DMS 273 (cell line): ENCODE data around the gene DMAC2.
"Not testable (repeated sequence)": the region's sequence is repeated elsewhere in the genome, so short reads cannot be mapped to it uniquely, and the experiment has no call there.

ENCODE experiments used
- DNase-seq: peaks from one replicate; lab custom pipeline; 2025; ENCODE audit not compliant: unreplicated experiment; lab: John Stamatoyannopoulos, UW

DMAC2 gene

DNA sequence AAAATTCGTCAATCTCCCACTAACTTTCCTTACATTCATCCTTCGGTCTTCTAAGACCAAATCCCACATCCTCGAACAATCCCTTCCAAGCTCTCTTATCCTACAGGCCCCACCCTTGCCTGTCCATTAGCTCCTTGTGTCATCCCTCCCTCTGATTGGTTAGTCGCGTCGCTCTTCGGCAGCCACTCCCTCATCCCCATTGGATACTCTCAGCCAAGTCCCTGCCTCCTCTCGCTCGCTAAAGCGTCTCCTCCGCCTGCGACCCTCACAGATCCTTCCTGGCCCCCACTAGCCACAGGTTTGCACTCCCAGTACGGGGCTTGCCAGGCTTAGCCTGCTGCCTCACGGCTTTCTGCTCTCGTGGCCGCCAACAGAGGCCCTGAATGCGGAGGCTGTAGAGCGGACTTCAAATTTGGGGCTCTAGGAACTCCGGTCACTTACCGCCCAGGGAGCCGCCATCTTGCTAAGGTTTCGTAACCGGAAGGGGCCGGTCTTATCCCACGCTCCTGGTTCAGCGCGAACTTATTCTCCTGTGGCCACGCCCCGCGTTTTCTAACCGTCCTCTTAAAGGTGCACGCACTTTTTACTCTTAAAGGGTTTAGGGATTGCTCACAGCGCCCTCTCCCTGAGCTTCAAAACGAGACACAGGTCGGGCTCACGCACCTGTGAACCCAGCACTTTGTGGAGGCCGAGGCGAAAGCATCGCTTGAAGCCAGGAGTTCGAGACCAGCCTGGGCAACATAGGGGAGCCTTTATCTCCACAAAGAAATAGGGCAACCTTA is at the start of gene DMAC2:
Gene DMAC2 (minus strand): TSS at position 472 of the 782 bp plus-strand sequence. CDS start 13 bp downstream, at position 459.
- peak; percentile 99 for DNase-seq

DNA sequence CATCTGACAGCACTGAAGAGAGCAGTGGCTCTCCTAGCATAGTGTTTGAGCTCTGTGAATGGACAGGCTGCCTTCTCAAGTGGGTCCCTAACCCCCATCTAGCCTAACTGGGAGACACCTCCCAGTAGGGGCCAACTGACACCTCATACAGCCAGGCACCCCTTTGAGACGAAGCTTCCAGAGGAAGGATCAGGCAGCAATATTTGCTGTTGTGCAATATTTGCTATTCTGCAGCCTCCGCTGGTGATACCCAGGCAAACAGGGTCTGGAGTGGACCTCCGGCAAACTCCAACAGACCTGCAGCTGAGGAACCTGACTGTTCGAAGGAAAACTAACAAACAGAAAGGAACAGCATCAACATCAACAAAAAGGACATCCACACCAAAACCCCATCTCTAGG is 47.2 kb upstream of the DMAC2 start:
- DNase-seq = not testable (repeated sequence)

DNA sequence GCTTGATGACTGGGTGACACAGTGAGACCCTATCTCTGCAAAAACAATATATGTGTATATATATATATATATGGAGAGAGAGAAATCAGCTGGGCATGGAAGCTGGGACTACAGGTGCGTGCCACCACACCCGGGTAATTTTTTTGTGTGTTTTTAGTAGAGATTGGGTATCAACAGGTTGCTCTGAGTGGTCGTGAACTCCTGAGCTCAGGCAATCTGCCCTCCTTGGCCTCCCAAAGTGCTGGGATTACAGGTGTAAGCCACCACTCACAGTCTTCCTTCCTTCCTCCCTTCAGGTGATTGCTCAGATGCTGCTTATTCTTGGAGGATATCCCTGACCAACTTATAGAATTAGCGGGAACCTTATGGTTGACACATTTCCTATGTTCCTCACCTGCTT is 45.1 kb upstream of the DMAC2 start:
- no peak for DNase-seq

DNA sequence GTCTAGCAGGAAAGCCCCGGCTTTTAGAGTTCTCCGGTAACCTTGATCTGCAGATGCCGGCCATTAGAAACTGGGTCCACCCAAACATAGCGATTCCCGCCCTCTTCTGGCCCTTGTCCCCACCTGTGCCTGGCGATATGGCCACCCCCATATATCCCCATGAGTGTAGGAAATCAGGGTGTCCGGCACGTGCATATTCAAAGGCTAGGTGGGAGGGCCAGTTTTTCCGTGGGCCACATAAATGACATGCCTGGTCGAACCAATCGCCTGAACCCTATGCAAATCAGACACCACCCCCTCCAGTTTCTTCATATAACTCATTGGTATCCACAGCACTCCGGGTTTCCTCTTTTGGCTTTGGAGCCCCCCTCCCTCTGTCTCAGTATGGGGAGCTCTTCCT is 40.6 kb upstream of the DMAC2 start:
- no peak for DNase-seq

DNA sequence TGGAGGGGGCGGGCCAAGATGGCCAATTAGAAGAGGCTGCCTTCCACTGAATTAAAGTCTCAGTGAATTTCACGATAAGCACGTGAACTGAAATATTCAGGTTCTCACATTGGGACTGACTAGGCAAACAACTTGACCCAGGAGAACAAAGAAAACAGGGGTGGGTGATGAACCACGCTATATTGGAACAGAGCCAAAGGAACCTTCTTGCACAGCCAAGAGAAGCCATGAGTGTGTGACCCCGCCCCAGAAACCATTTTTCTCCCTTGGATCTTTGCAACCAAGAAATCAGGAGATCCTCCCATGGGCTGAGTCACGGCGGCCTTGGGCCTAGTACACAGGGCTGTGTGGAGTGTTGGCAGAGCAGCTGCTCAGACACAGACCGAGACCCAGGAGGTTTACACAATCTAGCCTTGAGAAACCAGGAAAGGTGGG is 40.1 kb upstream of the DMAC2 start:
- DNase-seq = no peak

DNA sequence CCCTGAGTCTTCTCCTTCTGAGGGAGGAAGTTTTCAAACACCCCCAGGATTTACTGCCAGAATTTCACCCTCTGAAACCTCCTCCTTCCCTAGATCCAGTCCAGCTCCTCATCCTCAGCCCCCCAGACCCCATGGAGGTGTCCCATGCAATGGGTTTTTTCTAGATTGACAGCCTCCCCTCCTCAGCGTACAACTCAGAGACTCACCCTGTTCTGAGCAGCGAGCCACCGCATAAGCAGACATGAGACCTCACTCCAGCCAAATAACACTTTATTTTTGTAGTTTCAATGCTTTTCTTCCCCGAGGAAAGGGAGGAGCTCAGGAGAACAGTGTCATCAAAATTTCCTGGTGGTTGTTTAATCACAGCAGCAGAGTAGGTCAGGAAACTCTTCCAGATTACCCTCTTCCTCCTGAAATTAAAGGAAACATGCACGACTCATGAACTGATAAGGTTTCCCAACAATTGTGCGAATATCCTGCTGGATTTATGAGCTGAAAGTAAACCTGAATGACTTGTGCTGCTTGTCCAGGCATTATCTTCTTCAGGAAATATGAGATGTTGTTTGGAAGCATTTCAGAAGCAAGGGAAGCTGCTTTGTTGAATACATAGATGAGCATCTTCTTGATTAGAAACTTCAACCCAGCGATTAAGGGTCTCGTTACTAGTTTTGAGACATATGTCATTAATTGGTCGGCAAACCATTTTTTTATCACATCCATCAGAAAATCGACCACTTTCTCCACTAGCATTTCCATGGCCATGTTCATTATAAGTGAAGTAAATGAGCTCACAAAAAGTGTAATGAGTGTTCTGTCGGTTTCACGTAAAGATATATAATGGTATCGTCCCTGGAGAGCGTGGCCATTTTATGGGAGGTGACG is 39.4 kb upstream of the DMAC2 start:
- DNase-seq = no peak

DNA sequence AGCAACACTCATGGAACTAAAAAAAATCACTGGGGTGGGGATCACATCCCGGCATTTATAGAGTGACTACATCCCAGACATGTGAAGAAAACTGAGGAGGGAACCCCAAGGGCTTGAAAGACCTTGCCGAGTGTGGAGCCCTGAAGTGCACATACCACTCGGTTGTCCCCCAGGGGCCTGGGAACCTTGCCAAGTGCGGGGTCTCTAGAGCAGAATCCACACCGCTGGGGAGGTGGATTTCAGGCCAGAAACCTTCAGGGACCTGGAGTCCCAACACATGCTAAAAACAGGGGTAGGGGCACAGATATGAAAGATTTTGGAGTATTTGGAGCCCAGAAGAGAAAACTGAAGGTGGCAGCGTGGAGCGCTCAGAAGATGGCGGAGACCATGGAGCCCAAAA is 38.5 kb upstream of the DMAC2 start:
- DNase-seq = no peak

DNA sequence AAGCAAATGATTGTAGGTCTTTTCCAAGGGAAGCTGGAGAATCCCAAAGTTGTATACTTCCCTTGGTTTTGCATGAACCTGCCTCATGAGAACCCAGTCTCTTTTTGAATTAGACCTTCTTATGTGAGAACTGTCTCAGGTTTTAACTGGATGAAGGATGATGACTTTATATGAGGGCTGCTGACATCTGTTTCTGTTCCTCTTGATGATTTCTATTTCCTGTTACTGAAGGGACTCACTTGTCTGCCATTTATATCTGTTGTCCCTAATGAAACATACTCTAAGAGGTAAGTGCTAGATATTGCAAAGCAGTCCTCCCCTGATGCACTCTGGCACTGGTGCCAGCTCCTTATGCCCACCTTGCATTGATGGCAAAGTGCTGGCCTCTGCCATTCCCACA is 36.9 kb upstream of the DMAC2 start:
- no peak for DNase-seq

DNA sequence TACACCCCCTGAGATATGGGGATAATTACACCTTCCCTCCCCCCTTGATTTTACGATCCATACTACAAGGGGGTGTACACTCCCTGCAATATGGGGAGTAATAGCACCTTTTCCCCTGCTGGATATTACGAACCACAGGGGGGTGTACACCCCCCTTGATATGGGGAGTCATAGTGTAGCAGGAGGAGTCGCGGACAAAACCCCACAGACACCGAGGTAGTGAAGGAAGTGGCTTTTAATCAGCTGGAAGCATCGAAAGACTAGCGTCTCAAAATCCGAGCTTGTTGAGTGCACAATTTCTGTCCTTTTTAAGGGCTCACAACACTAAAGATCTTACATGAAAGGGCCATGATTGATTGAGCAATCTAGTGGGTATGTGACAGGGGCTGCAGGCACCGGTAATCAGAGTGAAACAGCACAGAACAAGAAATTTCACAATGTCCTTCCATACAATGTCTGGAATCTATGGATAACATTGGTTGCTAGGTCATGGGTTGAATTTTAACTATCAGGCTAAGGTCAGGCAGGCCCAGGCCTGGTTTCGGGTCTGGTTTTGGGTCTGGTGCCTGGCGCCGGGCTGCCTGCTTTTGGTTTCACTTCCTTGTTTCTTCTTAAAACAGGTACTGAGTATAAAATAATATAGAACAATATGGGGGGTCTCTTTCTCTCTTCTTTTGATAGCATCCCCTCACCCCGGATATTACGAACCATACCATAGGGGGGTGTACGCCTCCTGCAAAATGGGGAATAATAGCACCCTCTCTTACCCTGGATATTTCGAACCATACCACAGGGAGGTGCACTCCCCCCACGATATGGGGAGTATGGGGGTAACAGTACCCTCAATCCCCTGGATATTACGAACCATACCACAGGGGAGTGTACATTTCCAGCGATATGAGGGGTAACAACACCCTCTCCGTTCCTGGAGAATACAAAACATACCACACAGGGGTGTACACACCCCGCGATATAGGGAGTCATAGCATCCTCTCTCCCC is 23.8 kb upstream of the DMAC2 start:
- not testable (repeated sequence) for DNase-seq

DNA sequence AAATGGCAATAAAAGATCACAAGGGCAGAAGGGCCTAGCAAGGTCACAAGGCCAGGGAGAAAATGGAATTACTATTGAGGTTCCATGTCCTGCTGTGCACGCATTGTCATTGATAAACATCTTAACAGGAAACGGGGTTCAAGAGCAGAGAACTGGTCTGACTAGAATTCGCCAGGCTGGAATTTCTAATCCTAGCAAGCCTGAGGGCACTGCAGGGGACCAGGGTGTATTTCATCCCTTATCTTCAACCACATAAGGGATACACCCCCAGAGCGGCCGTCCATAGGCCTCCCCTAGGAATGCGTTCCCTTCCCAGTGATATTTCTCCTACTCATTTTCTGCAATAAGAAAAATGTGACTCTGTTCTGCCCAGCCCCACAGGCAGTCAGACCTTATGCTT is 22.8 kb upstream of the DMAC2 start:
- DNase-seq = no peak

DNA sequence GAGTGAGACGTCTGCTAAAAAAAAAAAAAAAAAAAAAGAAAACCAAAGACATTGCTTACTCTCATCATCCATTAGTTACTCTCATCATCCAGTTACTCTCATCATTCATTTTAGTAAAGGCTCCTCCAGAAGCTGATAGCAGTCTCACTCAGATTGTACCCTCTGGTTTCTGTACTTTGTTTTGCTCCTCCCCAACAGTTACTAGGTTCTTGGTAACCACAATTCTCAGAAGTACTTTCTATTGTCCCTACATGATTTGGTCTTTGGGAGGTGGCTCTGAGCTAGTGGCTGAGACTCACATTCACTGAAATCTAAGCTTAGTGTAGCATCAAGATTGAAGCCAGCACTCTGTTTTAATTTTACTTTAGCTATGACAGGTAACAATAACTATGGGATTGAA is 17.5 kb upstream of the DMAC2 start:
- no peak for DNase-seq

DNA sequence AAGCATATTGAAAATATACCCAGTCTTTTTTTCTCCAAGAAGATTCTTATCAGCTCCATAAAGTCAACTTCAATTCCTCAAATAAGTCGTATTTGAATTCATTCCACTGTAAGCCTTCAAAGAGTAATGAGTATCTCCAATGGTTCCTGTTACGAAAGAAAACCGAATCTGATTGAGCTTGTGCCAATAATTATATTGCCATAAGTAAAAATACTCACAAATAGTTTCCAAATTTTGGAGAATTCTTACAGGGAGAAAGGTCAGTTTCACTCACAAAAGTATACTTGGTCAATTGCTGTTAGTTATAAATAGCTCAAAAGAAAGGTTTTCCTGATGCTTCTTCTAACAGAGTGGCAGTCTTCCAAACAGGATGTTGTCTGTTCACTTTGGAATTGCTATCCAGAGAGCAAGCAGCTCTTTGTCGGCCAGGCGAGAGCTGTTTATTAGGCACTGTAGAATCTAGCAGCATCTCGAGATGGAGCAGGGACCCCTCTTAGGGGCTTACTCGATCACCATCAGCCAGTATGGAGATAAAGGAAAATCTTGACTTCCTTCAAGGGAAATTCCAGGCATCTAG is 16.7 kb upstream of the DMAC2 start:
- no peak for DNase-seq

DNA sequence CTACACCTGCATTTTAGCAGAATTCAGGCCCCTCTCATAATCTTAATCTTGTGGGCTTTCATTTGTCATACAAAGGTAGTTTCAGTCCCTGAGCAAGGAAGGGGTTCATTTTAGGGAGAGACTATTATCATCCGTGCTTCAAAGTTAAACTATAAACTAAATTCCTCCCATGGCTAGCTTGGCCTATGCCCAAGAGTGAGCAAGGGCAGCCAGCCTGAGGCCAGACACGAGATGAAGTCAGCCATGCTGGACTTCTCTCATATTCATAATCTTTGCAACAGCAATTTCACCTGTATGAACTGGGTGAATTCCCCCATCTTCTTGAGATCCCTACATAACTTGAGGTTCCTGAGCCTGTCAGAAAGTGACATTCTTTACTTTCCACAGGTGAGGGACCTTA is 16.2 kb upstream of the DMAC2 start:
- DNase-seq = no peak

DNA sequence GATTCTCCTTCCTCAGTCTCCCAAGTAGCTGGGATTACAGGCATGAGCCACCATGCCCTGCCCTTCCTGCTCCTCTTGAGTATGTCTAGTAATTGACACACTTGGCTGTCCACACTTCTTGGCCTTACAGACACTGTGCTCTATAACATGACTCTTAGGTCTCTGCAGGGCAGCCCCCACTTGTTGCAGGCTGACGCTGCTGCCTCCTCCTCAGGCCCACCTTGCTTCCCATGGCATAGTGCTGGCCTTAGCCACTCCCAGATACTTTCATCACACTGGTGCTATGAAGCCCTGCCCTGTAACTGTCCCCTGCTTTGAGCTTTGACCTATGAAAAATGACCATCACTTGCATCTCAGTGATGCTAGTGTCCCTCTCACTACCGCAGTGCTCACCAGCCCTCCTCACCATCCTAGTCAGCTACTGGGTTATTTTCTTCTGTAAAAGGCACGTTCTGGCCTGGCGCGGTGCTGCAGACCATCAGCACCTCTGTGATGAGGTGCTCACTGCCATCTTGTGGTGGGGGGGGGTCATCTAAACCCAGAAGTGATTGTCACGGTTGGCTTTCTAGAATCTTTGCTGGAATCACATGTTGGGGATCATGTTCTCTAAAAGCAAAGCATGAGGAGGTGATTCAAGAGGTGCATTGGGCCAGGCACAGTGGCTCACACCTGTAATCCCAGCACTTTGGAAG is 13.0 kb upstream of the DMAC2 start:
- DNase-seq = no peak

DNA sequence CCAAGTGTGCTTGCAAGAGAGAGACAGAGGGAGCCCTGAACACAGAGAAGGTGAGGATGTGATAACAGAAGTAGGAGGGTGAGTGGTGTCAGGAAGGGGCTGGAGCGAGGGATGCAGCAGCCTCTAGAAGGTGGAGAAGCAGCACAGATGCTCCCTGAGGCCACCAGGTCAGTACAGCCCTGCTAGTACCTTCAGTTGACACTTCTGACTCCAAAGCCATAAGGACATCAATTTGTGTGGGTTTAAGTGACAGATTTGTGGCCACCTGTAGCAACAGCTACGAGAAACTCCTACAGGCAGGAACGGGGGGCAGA is 10.1 kb upstream of the DMAC2 start:
- no peak for DNase-seq

DNA sequence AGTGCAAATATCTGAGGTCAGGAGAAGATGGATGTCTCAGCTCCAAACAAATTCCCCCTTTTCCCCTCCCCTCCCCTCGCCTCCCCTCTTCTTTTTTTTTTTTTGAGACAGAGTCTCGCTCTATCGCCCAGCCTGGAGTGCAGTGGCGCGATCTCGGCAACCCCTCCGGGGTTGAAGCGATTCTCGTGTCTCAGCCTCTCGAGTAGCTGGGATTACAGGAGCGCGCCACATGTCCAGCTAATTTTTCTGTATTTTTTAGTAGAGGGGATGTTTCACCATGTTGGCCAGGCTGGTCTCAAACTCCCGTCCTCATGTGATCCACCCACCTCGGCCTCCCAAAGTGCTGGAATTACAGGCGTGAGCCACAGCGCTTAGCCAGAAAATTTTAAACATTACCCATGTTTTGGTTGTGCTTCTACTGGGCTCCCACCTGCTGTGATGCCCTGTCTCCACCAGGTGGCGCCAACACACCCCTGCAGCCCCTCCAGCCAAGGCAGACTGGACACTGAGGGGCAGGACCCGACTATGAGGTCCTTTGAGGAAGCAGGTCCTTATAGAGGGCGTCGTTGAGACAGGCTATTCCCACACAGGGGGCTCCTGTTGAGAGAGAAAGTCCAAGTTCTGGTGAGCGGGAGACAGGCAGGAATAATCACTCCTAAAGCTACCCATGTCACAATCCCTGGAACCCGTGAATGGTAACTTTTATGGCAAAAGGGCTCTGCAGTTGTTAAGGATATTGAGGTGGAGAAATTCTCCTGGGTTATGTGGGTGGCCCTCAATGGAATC is 9.6 kb upstream of the DMAC2 start:
- DNase-seq = peak; percentile 76

DNA sequence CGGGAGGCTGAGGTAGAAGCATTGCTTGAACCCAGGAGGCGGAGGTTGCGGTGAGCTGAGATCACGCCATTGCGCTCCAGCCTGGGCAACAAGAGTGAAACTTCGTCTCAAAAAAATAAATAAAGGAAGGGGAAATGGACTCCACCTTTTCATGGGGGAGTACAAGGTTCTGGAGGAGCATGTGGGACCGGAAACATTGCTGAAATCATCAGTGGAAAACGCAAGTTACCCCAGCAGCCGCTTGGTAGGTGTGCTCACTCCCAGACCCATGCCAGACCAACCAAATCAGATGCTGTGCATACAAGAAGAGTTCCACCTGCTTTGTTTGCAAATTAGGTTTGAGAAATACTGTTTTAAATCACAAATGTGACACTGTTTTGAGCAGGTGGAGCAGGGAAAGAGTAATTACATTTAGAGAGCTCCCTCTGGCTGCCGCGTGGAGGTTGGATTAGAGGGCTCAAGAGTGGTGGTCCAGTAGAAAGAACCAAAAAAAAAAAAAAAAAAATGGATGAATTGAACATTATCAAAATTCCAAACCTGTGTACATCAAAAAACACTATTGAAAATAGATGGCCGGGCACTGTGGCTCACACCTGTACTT is 8.1 kb upstream of the DMAC2 start:
- DNase-seq = no peak

DNA sequence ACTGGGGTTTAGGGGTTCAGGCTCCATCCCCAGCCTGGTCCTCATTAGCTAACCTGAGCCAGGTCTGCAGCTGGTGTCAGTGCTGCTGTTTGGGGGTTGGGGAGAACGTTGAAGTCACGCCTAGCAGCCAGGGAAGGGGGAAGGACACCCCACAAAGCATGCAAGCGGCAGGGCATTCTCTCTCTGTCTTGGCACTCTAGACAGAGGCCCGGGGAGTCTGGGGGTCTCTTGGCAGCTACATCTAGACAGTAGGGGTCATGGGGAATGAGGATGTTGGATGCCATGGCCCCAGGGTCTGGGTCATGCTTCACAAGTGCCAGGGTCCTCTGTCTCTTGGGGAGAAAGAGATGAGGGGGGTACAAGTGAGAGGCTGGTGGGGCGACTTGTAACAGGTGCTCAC is 5.9 kb upstream of the DMAC2 start:
- DNase-seq = no peak

DNA sequence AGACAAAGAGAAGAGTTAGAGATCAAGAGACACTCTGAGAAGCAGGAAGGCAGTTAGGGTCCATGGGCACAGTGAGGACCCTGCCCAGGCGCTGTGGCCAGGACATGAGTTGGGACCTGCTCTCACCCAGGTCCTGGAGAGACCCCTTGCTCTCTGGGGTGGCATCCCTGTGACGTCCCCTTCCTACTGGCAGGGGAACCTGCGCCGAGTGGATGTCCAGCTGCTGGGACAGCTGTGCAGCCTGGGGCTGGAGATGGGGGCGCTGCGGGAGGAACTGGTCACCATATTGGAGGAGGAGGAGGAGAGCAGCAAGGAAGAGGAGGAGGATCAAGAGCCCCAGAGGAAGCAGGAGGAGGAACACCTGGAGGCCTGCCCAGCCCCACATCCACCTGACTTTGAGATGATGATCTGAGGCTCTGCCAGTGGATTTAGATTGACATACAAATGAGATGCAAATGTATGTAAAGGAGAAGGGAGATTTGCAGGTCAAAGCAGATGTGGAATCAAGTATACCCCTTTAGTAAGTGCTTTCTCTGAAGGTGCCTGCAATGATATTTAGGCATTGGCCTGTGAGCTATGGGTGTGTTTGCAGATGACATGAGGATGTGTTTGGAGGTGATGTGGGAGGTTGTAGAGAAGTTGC is 4.2 kb upstream of the DMAC2 start:
- no peak for DNase-seq
